ENCODE results near the gene RASAL2.

GRCh38 chr1:178291166-178291565, 197.3 kb downstream of the RASAL2 start:
- TF ChIP-seq CTCF (IDR thresholded peaks at IDR 0.05): no peak
- TF ChIP-seq POLR2A (IDR thresholded peaks at IDR 0.05): no peak
